ENCODE measurements around the gene MYH8. TPM values are rescaled to one million over a fixed set of nuclear protein-coding genes. Genes with fewer than 3 reads are reported as not detected.

MYH8 gene
- total RNA-seq, 4 donors from 2014 or later = not detected

GRCh38 chr17:10457952-10458351 lies 36.2 kb upstream of the MYH8 start:
- no peak overlapping the region for H3K4me3 ChIP-seq
- H3K27ac ChIP-seq (replicated peaks in 1 of 4) = no peak overlapping the region
- peaks cover 0 to 6% (median 0%) of the 10 kb centered on the region in 4 donors for H3K27me3 ChIP-seq
- no peaks in the 10 kb centered on the region for H3K9me3 ChIP-seq
- no peaks in the 10 kb centered on the region for H3K36me3 ChIP-seq
- no peak for TF ChIP-seq POLR2AphosphoS5 (IDR thresholded peaks at IDR 0.05)
- no peak for TF ChIP-seq CTCF (IDR thresholded peaks at IDR 0.05)
- TF ChIP-seq POLR2A (IDR thresholded peaks at IDR 0.05; ENCODE audit: low read depth) = no peak
- no peak for TF ChIP-seq EP300 (IDR thresholded peaks at IDR 0.05)
- DNase-seq (ENCODE audit: extremely low spot score) = no peak
- 8% methylated on average over 1 of the region's 1 CpG for WGBS
- H3K4me1 ChIP-seq = no peaks in the 10 kb centered on the region
- intact Hi-C loops (cut with DNase I) = no loop called here

DNA sequence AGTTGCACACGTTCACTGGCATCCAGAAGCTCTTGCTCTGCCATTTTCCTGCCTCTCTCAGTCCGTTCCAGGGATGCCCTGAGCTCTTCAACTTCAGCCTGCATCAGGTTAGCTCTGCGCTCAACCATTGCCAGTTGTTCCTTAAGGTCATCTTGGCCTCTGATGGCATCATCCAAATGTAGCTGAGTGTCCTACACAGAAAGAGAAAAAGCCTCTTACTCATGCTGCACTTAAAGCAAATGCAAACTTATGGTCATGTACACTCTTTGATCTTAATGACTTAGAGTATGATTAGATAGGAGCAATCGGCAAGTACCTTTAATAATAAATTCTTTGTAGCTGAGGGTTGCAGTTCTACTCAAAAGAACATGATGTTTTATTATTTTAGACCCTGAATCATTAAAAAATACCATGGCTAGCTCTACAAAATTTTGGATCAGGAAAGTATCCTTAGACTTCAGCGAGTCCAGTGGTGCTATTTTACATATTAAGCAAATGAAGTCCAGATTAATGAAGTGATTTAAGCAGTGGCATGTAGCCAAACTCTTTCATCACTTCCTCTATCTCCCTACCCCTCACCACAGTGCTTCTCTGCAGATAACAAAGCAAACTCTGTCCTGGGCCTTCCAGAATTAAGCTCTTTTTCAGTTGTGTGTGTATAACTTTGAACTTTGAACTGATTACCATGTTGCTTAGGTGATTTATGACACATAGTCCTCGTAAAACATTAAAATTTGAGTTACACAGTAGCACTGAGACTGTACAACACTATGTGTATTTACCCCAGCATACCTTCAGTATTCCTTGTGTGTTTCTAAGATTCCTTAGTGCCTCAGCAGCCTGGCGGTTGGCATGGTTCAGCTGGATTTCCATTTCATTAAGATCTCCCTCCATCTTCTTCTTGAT lies 25.5 kb upstream of the MYH8 start:
- intact Hi-C loops (cut with DNase I) = no loop called here
- no peaks in the 10 kb centered on the region for H3K4me1 ChIP-seq
- H3K4me3 ChIP-seq = no peak overlapping the region
- no peaks in the 10 kb centered on the region for H3K9me3 ChIP-seq
- H3K27ac ChIP-seq (replicated peaks in 1 of 4) = no peak overlapping the region
- H3K36me3 ChIP-seq = no peaks in the 10 kb centered on the region
- H3K27me3 ChIP-seq = no peaks in the 10 kb centered on the region
- TF ChIP-seq EP300 (IDR thresholded peaks at IDR 0.05) (no peak), POLR2AphosphoS5 (IDR thresholded peaks at IDR 0.05) (no peak), CTCF (IDR thresholded peaks at IDR 0.05) (no peak), POLR2A (IDR thresholded peaks at IDR 0.05; ENCODE audit: low read depth) (no peak)
- WGBS = 70% methylated on average over 7 of the region's 7 CpGs
- no peak for DNase-seq (ENCODE audit: extremely low spot score)

- TF ChIP-seq EP300 (IDR thresholded peaks at IDR 0.05) = no peak
- no peak for TF ChIP-seq CTCF (IDR thresholded peaks at IDR 0.05)
- no peak for TF ChIP-seq POLR2A (IDR thresholded peaks at IDR 0.05; ENCODE audit: low read depth)
- no peak for TF ChIP-seq POLR2AphosphoS5 (IDR thresholded peaks at IDR 0.05)
- Histone ChIP-seq H3K4me3 (no peak overlapping the region), H3K36me3 (no peaks in the 10 kb centered on the region), H3K27me3 (no peaks in the 10 kb centered on the region), H3K4me1 (no peaks in the 10 kb centered on the region), H3K27ac (replicated peaks in 1 of 4) (no peak overlapping the region), H3K9me3 (no peaks in the 10 kb centered on the region)
- no peak for DNase-seq (ENCODE audit: extremely low spot score)
- intact Hi-C loops (cut with DNase I) = no loop called here
- WGBS = 56% methylated on average over 1 of the region's 1 CpG
Measured at GRCh38 chr17:10439816-10440215, 18.1 kb upstream of the MYH8 start.

- intact Hi-C loops (cut with DNase I) = no loop called here
- Histone ChIP-seq H3K4me1 (no peaks in the 10 kb centered on the region), H3K27me3 (no peaks in the 10 kb centered on the region), H3K36me3 (no peaks in the 10 kb centered on the region), H3K4me3 (no peak overlapping the region), H3K9me3 (peaks cover 0 to 4% (median 0%) of the 10 kb centered on the region in 4 donors), H3K27ac (replicated peaks in 1 of 4) (no peak overlapping the region)
- TF ChIP-seq CTCF (IDR thresholded peaks at IDR 0.05) (no peak), POLR2AphosphoS5 (IDR thresholded peaks at IDR 0.05) (no peak)
- no peak for DNase-seq (ENCODE audit: extremely low spot score)
- 58% methylated on average over 2 of the region's 3 CpGs for WGBS
Measured at GRCh38 chr17:10435096-10435495, 13.3 kb upstream of the MYH8 start.
